NCI-H128 (cell line): Measurements from ENCODE around the gene ZDHHC4.
"Not testable (repeated sequence)": the region's sequence is repeated elsewhere in the genome, so short reads cannot be mapped to it uniquely, and the experiment has no call there.

Experiments used
- DNase-seq: peaks from one replicate; lab custom pipeline; 2025; ENCODE audit not compliant: unreplicated experiment; lab: John Stamatoyannopoulos, UW

Gene ZDHHC4

GRCh38 chr7:6559896-6560295, 17.4 kb upstream of the ZDHHC4 start:
- DNase-seq = no peak

GRCh38 chr7:6562106-6562505, 15.1 kb upstream of the ZDHHC4 start:
- no peak for DNase-seq

- no peak for DNase-seq
Measured at GRCh38 chr7:6563936-6564770, 13.1 kb upstream of the ZDHHC4 start.

GRCh38 chr7:6565655-6566054, 11.6 kb upstream of the ZDHHC4 start:
- DNase-seq = no peak

GRCh38 chr7:6567886-6568285, 9.4 kb upstream of the ZDHHC4 start:
- no peak for DNase-seq

GRCh38 chr7:6571160-6571779, 6.0 kb upstream of the ZDHHC4 start:
- no peak for DNase-seq

GRCh38 chr7:6575281-6576023, 1.8 kb upstream of the ZDHHC4 start:
- DNase-seq = no peak

- no peak for DNase-seq
Measured at GRCh38 chr7:6576024-6576866, 1.0 kb upstream of the ZDHHC4 start.

GRCh38 chr7:6576867-6577368, 336 bp upstream of the ZDHHC4 start:
- DNase-seq = not testable (repeated sequence)

- DNase-seq = no peak
Measured at GRCh38 chr7:6578114-6579084, 1.1 kb downstream of the ZDHHC4 start.

- DNase-seq = no peak
Measured at GRCh38 chr7:6579446-6579845, 2.2 kb downstream of the ZDHHC4 start.

- DNase-seq = not testable (repeated sequence)
Measured at GRCh38 chr7:6585746-6586432, 8.6 kb downstream of the ZDHHC4 start.

- no peak for DNase-seq
Measured at GRCh38 chr7:6588566-6588965, 11.3 kb downstream of the ZDHHC4 start.

- DNase-seq = no peak
Measured at GRCh38 chr7:6589151-6589828, 12.0 kb downstream of the ZDHHC4 start.

GRCh38 chr7:6589829-6590644, 12.8 kb downstream of the ZDHHC4 start, which contains the start of gene INTS15:
TSS of gene INTS15 (plus strand) at chr7:6590021. CDS start at chr7:6590284, 263 bp downstream.
- DNase-seq = peak; percentile 56

- no peak for DNase-seq
Measured at GRCh38 chr7:6590645-6591110, 13.4 kb downstream of the ZDHHC4 start.

- no peak for DNase-seq
Measured at GRCh38 chr7:6600093-6600492, 22.8 kb downstream of the ZDHHC4 start.
